ENCODE results near the gene ZKSCAN1.
A peak's percentile ranks its signal among the peaks of the same experiment; 100 is the strongest.

ZKSCAN1 gene

DNA sequence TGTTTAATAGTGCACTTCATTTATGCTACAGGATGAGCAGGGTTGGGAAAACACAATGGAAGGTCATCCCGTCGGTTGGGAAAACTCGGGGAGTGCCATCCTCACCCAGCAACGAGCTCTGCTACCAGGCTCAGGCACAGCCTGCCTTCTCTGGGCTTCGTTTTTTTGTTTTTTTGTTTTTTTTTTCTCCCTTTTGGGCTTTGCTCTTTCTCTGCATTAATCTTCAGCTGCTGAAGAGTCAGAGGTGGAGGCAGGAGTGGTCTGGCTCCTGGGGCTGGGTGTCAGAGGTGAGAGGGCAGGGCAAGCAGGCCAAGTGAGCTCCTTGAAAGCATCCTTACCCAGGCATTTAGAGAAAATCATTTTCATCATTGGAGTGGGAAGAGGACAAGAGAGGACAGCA lies 54.6 kb downstream of the ZKSCAN1 start:
- H4K8ac ChIP-seq (ENCODE audit: low read depth, low read length): no peak overlapping the region
- no peak overlapping the region for H4K12ac ChIP-seq (ENCODE audit: low read depth, low read length)
- no peaks in the 10 kb centered on the region for H3K79me1 ChIP-seq (ENCODE audit: low read length)
- H3K4me2 ChIP-seq (ENCODE audit: low read length): no peak overlapping the region
- no peaks in the 10 kb centered on the region for H3K79me2 ChIP-seq (ENCODE audit: control insufficient read depth, insufficient read depth, low read length, poor library complexity)
- WGBS (ENCODE audit: extremely low coverage, insufficient coverage, insufficient read length): no CpG with 5 or more reads among the region's 5 CpGs
- peaks cover 2 to 7% of the 10 kb centered on the region in 2 experiments for H3K4me1 ChIP-seq (ENCODE audit: control insufficient read depth in 1 of 2, insufficient read depth in 2 of 2, low read length in 2 of 2)
- H3K27ac ChIP-seq (ENCODE audit: low read depth, low read length): no peak overlapping the region
- H3K36me3 ChIP-seq (ENCODE audit: control insufficient read depth in 1 of 2, insufficient read depth in 2 of 2, low read length in 2 of 2): peaks cover 55 to 58% of the 10 kb centered on the region in 2 experiments
- H3K9me3 ChIP-seq (ENCODE audit: insufficient read depth, low read depth, low read length): peaks cover 30% of the 10 kb centered on the region
- H2BK120ac ChIP-seq (ENCODE audit: insufficient read depth, low read length, poor library complexity): no peak overlapping the region
- H3K4ac ChIP-seq (ENCODE audit: low read depth, low read length): no peak overlapping the region
- H2BK12ac ChIP-seq (ENCODE audit: low read length): no peak overlapping the region
- no peak overlapping the region for H3K9ac ChIP-seq (ENCODE audit: low read length)
- no peak overlapping the region for H2AK5ac ChIP-seq (ENCODE audit: low read length)
- H4K91ac ChIP-seq (ENCODE audit: low read depth, low read length): no peak overlapping the region
- no peak overlapping the region for H3K4me3 ChIP-seq (ENCODE audit: low read depth, low read length)
- no peak overlapping the region for H2AFZ ChIP-seq (ENCODE audit: insufficient read depth, low read length, poor library complexity)
- H3K14ac ChIP-seq (ENCODE audit: low read length): no peak overlapping the region
- H3K18ac ChIP-seq (ENCODE audit: low read length): no peak overlapping the region
- DNase-seq: no peak
- no peaks in the 10 kb centered on the region for H3K27me3 ChIP-seq (ENCODE audit: insufficient read depth, low read length)
- H2BK5ac ChIP-seq (ENCODE audit: low read depth, low read length, poor library complexity): no peak overlapping the region
- no peak overlapping the region for H3K23ac ChIP-seq (ENCODE audit: low read length)

GRCh38 chr7:100071018-100071723 lies 55.8 kb downstream of the ZKSCAN1 start:
- no peak overlapping the region for H3K23ac ChIP-seq (ENCODE audit: low read length)
- H2BK120ac ChIP-seq (ENCODE audit: insufficient read depth, low read length, poor library complexity): no peak overlapping the region
- no peak overlapping the region for H4K91ac ChIP-seq (ENCODE audit: low read depth, low read length)
- WGBS (ENCODE audit: extremely low coverage, insufficient coverage, insufficient read length): no CpG with 5 or more reads among the region's 11 CpGs
- H3K27ac ChIP-seq (ENCODE audit: low read depth, low read length): no peak overlapping the region
- H3K14ac ChIP-seq (ENCODE audit: low read length): no peak overlapping the region
- no peaks in the 10 kb centered on the region for H3K27me3 ChIP-seq (ENCODE audit: insufficient read depth, low read length)
- H2AK5ac ChIP-seq (ENCODE audit: low read length): no peak overlapping the region
- no peak overlapping the region for H4K8ac ChIP-seq (ENCODE audit: low read depth, low read length)
- no peak overlapping the region for H3K18ac ChIP-seq (ENCODE audit: low read length)
- DNase-seq: peak; percentile 51 to 62
- no peak overlapping the region for H3K4me2 ChIP-seq (ENCODE audit: low read length)
- H3K79me1 ChIP-seq (ENCODE audit: low read length): no peaks in the 10 kb centered on the region
- H3K9ac ChIP-seq (ENCODE audit: low read length): no peak overlapping the region
- peaks cover 0 to under 1% of the 10 kb centered on the region in 2 experiments for H3K4me1 ChIP-seq (ENCODE audit: control insufficient read depth in 1 of 2, insufficient read depth in 2 of 2, low read length in 2 of 2)
- H3K36me3 ChIP-seq (ENCODE audit: control insufficient read depth in 1 of 2, insufficient read depth in 2 of 2, low read length in 2 of 2): peaks cover 66 to 70% of the 10 kb centered on the region in 2 experiments
- no peak overlapping the region for H3K4ac ChIP-seq (ENCODE audit: low read depth, low read length)
- H3K9me3 ChIP-seq (ENCODE audit: insufficient read depth, low read depth, low read length): peaks cover 36% of the 10 kb centered on the region
- no peak overlapping the region for H2AFZ ChIP-seq (ENCODE audit: insufficient read depth, low read length, poor library complexity)
- H3K4me3 ChIP-seq (ENCODE audit: low read depth, low read length): no peak overlapping the region
- H3K79me2 ChIP-seq (ENCODE audit: control insufficient read depth, insufficient read depth, low read length, poor library complexity): no peaks in the 10 kb centered on the region
- H4K12ac ChIP-seq (ENCODE audit: low read depth, low read length): no peak overlapping the region
- no peak overlapping the region for H2BK12ac ChIP-seq (ENCODE audit: low read length)
- no peak overlapping the region for H2BK5ac ChIP-seq (ENCODE audit: low read depth, low read length, poor library complexity)

DNA sequence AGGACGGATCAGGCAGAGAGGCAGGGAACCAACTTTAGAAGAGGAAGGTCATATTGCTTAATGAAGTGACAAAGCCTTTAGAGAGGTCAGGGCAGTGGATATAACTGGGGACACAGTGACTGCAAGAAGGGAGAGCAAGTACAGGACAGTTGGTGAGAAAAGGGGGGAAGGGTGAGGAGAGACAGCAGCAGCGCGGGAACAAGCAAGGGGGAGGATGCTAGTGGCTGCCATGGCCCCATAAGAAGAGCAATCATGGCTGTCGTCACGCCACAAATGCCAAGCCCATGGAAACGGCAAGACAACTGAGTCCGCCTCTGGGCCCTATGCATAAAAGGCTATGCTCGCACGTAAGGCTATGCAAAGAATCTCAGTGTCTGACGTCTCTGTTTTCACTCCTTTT lies 57.1 kb downstream of the ZKSCAN1 start:
- Histone ChIP-seq H4K8ac (ENCODE audit: low read depth, low read length) (no peak overlapping the region), H3K4me3 (ENCODE audit: low read depth, low read length) (no peak overlapping the region), H3K27me3 (ENCODE audit: insufficient read depth, low read length) (no peaks in the 10 kb centered on the region), H4K12ac (ENCODE audit: low read depth, low read length) (no peak overlapping the region), H3K79me1 (ENCODE audit: low read length) (no peaks in the 10 kb centered on the region), H3K79me2 (ENCODE audit: control insufficient read depth, insufficient read depth, low read length, poor library complexity) (no peaks in the 10 kb centered on the region), H3K18ac (ENCODE audit: low read length) (no peak overlapping the region), H3K9me3 (ENCODE audit: insufficient read depth, low read depth, low read length) (peaks cover 36% of the 10 kb centered on the region), H2AFZ (ENCODE audit: insufficient read depth, low read length, poor library complexity) (no peak overlapping the region), H3K14ac (ENCODE audit: low read length) (no peak overlapping the region), H2BK120ac (ENCODE audit: insufficient read depth, low read length, poor library complexity) (no peak overlapping the region), H3K4ac (ENCODE audit: low read depth, low read length) (no peak overlapping the region), H2BK12ac (ENCODE audit: low read length) (no peak overlapping the region), H3K36me3 (ENCODE audit: control insufficient read depth in 1 of 2, insufficient read depth in 2 of 2, low read length in 2 of 2) (peaks cover 73 to 80% of the 10 kb centered on the region in 2 experiments), H2AK5ac (ENCODE audit: low read length) (no peak overlapping the region), H3K4me1 (ENCODE audit: control insufficient read depth in 1 of 2, insufficient read depth in 2 of 2, low read length in 2 of 2) (no peaks in the 10 kb centered on the region), H3K4me2 (ENCODE audit: low read length) (no peak overlapping the region), H3K23ac (ENCODE audit: low read length) (no peak overlapping the region), H2BK5ac (ENCODE audit: low read depth, low read length, poor library complexity) (no peak overlapping the region), H3K9ac (ENCODE audit: low read length) (no peak overlapping the region), H4K91ac (ENCODE audit: low read depth, low read length) (no peak overlapping the region), H3K27ac (ENCODE audit: low read depth, low read length) (no peak overlapping the region)
- WGBS (ENCODE audit: extremely low coverage, insufficient coverage, insufficient read length): no CpG with 5 or more reads among the region's 10 CpGs
- no peak for DNase-seq

- Histone ChIP-seq H3K27ac (ENCODE audit: low read depth, low read length) (no peak overlapping the region), H3K4ac (ENCODE audit: low read depth, low read length) (no peak overlapping the region), H4K91ac (ENCODE audit: low read depth, low read length) (no peak overlapping the region), H3K4me2 (ENCODE audit: low read length) (no peak overlapping the region), H3K36me3 (ENCODE audit: control insufficient read depth in 1 of 2, insufficient read depth in 2 of 2, low read length in 2 of 2) (peaks cover 78 to 86% of the 10 kb centered on the region in 2 experiments), H2BK5ac (ENCODE audit: low read depth, low read length, poor library complexity) (no peak overlapping the region), H3K23ac (ENCODE audit: low read length) (no peak overlapping the region), H4K8ac (ENCODE audit: low read depth, low read length) (no peak overlapping the region), H4K12ac (ENCODE audit: low read depth, low read length) (no peak overlapping the region), H3K9me3 (ENCODE audit: insufficient read depth, low read depth, low read length) (peaks cover 36% of the 10 kb centered on the region), H2BK120ac (ENCODE audit: insufficient read depth, low read length, poor library complexity) (no peak overlapping the region), H3K18ac (ENCODE audit: low read length) (no peak overlapping the region), H2AFZ (ENCODE audit: insufficient read depth, low read length, poor library complexity) (no peak overlapping the region), H3K4me1 (ENCODE audit: control insufficient read depth in 1 of 2, insufficient read depth in 2 of 2, low read length in 2 of 2) (no peaks in the 10 kb centered on the region), H3K79me1 (ENCODE audit: low read length) (no peaks in the 10 kb centered on the region), H3K14ac (ENCODE audit: low read length) (no peak overlapping the region), H3K79me2 (ENCODE audit: control insufficient read depth, insufficient read depth, low read length, poor library complexity) (peaks cover 4% of the 10 kb centered on the region), H2AK5ac (ENCODE audit: low read length) (no peak overlapping the region), H2BK12ac (ENCODE audit: low read length) (no peak overlapping the region), H3K27me3 (ENCODE audit: insufficient read depth, low read length) (no peaks in the 10 kb centered on the region), H3K9ac (ENCODE audit: low read length) (no peak overlapping the region), H3K4me3 (ENCODE audit: low read depth, low read length) (no peak overlapping the region)
- no peak for DNase-seq
- no CpG with 5 or more reads among the region's 7 CpGs for WGBS (ENCODE audit: extremely low coverage, insufficient coverage, insufficient read length)
These were observed 59.4 kb downstream of the ZKSCAN1 start for GRCh38 chr7:100074841-100075240.

Measured in trophoblast cell (in vitro differentiated cells and primary cell).